Mucosa of gallbladder (tissue), 1 donor: ENCODE data around the gene PTPRD. TPM values are rescaled to one million over a fixed set of nuclear protein-coding genes. Genes with fewer than 3 reads are reported as not detected.

Source experiments
- DNase-seq: peaks from one replicate; pipeline ENCODE4 v3.0.0-alpha.2; 2020; ENCODE audit warnings: low spot score
- total RNA-seq: library from RNA; stranded (reverse); gene quantifications from one replicate; pipeline ENCODE4 v1.2.1, GENCODE V29; 2021
- donor health status: DM: no; HTN: no; CAD: no.

PTPRD gene
- total RNA-seq, 1 donor from 2014 or later: 35.9 TPM

- DNase-seq: no peak
These were observed 1781.2 kb downstream of the PTPRD start for GRCh38 chr9:8831568-8831967.

GRCh38 chr9:8826281-8826680 is 1786.5 kb downstream of the PTPRD start:
- DNase-seq: no peak

- no peak for DNase-seq
These were observed 1787.1 kb downstream of the PTPRD start for GRCh38 chr9:8825585-8826147.

- DNase-seq: no peak
These were observed 1789.5 kb downstream of the PTPRD start for GRCh38 chr9:8823131-8823895.

- no peak for DNase-seq
These were observed 1790.2 kb downstream of the PTPRD start for GRCh38 chr9:8822667-8823025.

GRCh38 chr9:8821910-8822666 is 1790.7 kb downstream of the PTPRD start:
- no peak for DNase-seq

- no peak for DNase-seq
These were observed 1795.5 kb downstream of the PTPRD start for GRCh38 chr9:8817335-8817734.

GRCh38 chr9:8816361-8816760 is 1796.4 kb downstream of the PTPRD start:
- DNase-seq: no peak

GRCh38 chr9:8815931-8816330 is 1796.9 kb downstream of the PTPRD start:
- DNase-seq: no peak

- DNase-seq: no peak
These were observed 1797.6 kb downstream of the PTPRD start for GRCh38 chr9:8815219-8815618.

GRCh38 chr9:8812888-8813287 is 1799.9 kb downstream of the PTPRD start:
- DNase-seq: no peak

GRCh38 chr9:8809741-8810140 is 1803.1 kb downstream of the PTPRD start:
- no peak for DNase-seq

GRCh38 chr9:8806150-8806549 is 1806.7 kb downstream of the PTPRD start:
- DNase-seq: no peak

GRCh38 chr9:8804613-8805012 is 1808.2 kb downstream of the PTPRD start:
- DNase-seq: no peak

- DNase-seq: no peak
These were observed 1810.6 kb downstream of the PTPRD start for GRCh38 chr9:8802242-8802641.

- DNase-seq: no peak
These were observed 1812.6 kb downstream of the PTPRD start for GRCh38 chr9:8800196-8800595.

- no peak for DNase-seq
These were observed 1813.2 kb downstream of the PTPRD start for GRCh38 chr9:8799615-8800014.

- no peak for DNase-seq
These were observed 1813.6 kb downstream of the PTPRD start for GRCh38 chr9:8799206-8799605.

- DNase-seq: no peak
These were observed 1828.0 kb downstream of the PTPRD start for GRCh38 chr9:8784838-8785237.

GRCh38 chr9:8783941-8784340 is 1828.9 kb downstream of the PTPRD start:
- no peak for DNase-seq

- no peak for DNase-seq
These were observed 1830.6 kb downstream of the PTPRD start for GRCh38 chr9:8782237-8782636.

- no peak for DNase-seq
These were observed 1831.3 kb downstream of the PTPRD start for GRCh38 chr9:8781458-8781857.

- DNase-seq: no peak
These were observed 1832.4 kb downstream of the PTPRD start for GRCh38 chr9:8780386-8780785.
